NCI-H345 treated with DMSO at 0.1 percent for 48 hours (cell line): ENCODE results near the gene PPP2R5C.

Source experiments
- DNase-seq: peaks from one replicate; lab custom pipeline; 2025; ENCODE audit not compliant: unreplicated experiment; lab: John Stamatoyannopoulos, UW

The PPP2R5C gene

DNA sequence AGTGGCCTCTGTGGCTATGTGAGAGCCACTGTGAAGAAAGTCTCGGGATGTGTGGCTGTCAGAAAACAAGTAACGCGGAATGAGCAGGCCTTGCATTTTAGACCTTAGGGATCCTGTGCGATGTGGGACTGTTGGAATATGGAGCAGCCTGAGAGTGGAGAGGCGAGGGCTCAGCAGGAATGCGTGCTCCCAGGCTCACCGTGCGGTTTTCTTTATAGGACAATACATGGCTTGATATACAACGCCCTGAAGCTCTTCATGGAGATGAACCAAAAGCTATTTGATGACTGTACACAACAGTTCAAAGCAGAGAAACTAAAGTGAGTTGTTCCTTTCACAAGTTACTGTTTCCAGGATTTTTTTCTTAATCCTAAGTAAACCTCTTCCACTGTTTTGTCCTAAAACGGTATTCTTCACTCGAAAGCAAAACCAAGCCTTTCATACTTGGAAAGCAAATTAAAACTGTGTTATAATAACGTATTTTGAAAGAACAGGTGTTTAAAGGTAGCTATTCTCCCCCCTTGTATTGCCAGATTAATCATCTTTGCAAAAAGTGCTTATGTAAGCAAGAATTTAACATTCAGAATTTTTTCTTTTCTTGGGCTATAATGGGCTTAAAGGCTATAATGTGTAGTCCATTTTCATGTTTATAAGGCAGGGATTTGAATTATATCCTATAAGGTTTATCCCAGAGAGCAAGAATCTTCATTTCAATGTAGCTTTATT lies 148.0 kb downstream of the PPP2R5C start:
- DNase-seq, result no peak

DNA sequence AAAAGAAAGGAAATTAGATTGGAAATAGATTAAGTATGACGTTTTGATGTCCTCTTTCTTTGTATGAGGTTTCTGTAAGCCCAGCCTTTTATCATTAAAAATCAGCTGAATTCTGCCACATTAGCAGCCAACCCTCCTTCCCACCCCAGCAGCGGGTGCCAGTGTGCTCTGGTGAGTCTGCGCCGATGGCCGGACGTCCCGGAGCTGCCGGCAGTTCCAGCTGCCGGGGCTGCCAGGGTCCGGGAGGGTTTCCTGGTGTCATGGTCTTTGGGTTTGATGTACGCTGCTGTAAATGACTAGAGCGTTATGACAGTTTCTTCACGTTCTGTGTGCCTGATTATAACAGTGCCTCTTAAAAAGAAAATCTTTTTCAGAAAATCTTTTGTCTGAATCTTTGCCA lies 151.3 kb downstream of the PPP2R5C start:
- no peak for DNase-seq

DNA sequence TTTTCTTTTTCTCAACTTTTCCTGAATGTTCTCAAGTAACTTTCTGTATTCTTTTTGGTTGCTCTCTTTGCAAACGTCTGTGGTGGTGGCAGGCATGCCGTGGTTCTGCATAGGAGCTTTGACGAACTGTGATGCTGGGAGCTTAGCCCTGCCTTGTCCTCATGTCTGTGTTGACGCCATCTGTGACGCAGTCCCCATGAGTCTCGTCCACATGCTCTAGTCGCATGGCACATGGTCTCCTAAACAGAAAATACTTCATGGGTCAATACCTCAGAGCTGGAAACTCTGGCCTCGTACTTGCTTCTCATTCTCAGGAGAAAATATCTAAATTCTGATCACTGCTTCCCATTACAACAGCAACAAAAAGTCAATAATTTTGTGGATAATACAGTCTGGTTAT lies 152.6 kb downstream of the PPP2R5C start:
- no peak for DNase-seq

DNA sequence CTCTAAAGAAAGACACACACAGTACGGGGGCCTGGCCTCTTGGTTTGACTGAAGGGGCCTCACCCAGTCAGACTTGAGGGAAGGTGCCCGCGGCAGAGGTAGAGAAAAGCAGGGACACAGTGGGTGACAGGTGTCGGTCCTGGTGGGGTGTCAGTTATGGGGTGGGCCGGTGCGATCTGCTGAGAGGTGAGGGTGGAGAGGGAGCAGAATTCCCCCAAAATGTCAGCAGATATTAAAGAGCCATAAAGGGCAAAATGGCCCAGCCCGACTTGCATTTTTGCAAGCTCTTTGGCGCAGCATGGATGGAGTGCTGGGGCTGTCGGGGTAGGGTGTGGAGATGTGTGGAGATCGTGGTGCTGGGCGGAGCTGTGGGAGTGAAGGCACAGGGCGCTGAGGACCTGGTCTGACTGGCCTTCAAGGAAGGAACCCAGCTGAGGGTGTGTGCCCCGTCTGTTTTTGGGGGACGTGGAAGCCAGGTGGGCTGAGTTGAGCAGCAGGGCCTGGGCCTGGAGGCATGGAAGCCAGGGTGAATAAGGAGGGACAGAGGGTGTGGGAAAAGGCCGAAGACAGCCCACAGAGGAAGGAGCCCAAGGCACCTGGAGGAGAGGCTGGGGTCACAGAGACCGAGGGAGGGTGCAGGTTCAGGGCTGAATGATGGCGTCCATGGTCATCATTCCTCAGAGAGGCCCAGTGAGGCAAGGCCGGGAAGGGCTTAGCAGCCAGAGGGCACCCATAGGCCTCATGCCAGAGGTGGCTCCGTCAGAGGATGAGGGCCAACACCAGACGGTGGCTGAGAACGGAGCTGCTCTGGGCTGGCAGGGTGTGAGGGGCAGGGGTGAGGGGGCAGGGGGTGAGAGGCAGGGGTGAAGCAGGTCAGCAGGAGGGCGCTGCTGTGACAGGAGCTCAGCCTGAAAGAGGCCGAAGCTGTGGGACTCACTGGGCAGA lies 154.6 kb downstream of the PPP2R5C start:
- DNase-seq, result no peak

DNA sequence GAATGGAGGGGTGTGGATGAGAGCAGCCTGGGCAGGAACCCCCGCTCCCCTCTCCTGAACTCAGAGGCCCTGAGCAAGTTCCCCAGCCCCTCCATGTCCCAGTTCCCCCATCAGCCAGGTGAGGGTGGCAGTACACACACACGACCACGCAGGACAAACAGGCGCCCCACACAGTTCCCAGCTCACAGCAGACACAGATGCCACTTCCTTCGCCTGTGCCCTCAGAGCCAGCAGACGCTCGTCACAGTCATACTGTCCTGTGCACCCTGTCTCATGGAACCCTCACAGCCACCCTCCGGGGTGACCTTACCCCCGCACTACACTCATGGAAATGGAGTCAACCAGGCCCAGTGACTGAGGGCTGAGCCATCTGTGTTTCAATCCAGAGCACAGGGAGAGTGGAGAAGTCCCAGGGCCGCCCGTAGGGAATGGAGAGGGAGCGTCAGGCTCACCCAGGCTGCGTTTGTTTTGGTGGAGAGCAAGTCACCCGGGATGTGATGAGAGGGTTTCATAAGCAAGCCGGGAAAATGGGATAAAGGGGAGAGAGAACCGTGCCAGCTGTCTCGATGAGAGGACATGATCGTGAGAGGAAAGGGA lies 155.4 kb downstream of the PPP2R5C start:
- DNase-seq, result no peak

DNA sequence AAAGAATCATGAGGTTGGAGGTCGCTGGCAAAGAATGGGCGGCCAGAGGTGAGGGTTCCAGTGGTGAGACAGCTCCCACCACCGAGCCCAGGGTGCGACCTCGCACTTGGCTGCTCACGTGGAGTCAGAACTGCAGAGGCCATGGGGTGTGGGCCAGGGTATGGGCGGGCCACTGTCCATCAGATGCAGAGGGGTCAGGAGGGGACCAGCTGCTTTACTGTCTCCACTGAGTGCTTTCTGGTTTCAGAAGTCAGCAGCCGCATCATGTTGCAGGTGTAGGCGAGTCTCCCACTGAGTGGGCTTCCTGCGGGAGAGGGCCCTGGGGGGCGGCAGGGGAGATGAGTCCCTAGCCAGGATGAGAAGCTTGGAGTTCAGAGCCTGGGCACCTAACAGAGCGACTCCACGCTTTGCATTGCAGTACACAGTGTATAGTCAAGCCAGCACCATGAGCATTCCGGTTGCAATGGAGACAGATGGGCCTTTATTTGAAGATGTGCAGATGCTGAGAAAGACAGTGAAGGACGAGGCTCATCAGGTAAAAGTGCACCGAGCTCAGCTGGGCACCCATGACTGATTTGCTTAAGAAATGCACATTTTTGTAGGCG lies 156.0 kb downstream of the PPP2R5C start:
- DNase-seq, result no peak

DNA sequence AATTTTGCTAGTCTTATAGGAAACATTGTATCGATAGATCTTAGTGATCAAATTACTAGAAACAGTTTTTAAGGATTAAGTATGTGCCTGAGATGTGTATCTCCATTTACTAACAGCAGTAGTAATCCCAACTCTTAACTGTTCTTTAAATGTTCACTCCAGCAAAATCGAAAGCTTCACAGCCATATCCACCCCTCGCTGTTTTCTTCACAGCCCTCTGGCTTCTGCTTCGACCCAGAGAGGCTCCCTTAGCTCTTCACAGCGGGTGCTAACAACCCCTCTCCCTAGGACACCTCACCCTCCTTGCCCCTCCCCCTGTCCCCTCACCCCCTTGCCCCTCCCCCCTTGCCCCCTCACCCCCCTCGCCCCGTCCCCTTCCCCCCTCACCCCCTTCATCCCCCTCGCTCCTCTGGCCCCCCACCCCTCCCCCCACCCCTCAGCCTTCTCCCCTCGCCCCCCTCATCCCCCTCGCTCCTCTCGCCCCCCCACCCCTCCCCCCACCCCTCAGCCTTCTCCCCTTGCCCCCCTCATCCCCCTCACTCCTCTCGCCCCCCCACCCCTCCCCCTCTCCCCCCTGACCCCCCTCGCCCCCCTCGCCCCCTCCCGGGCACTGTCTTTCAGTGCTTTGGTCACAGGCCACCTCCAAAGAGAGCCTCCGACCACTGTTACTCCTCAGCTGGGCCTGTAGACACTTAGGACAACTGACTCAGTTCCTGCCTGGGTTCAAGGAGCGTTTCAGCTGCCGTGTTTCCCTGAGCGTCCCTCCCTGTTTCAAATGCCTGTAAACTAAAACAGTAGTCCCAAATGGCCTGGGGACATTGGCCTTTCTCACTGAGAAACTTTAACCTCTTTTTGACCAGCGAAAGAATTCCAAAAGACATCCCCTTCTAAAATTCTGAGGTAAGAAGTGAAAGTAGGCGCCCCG lies 156.8 kb downstream of the PPP2R5C start:
- no peak for DNase-seq

DNA sequence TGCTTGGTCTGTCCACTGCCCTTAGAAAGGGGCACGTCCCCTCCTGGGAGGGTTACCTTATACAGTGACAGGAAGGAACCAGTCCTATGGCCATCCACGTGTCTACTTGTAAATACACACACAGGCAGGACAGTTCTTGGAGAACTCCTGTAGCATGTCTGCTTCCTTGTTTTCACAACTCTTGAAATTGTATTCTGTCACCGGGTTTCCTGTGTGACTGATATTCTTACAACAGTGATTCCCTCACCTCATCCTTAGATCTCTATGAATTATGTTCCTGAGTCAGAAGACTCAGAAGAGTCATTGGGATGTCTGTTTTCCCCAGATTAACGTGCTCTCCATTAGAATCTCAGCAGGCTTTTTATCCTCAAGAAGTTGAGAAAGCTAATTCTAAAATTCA lies 158.8 kb downstream of the PPP2R5C start:
- DNase-seq, result no peak

DNA sequence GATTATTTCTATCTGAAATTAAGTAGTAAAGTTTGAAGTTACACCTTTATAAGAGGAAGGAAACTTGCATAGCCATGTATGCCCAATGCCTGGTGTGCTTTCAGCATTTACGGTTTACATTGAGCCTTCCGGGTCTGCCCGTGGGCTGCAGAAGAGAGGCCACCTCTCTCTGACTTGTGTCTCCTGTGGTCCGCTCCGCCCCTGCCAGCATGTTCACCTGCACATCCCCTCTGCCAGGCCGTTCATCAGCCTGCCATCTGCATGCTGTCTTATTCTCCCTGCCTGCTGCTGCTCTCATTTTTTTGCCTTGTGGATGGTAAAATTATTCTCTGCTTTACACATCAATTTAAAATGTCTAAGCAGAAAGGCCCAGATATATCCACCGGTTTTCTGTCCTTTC lies 161.4 kb downstream of the PPP2R5C start:
- no peak for DNase-seq

DNA sequence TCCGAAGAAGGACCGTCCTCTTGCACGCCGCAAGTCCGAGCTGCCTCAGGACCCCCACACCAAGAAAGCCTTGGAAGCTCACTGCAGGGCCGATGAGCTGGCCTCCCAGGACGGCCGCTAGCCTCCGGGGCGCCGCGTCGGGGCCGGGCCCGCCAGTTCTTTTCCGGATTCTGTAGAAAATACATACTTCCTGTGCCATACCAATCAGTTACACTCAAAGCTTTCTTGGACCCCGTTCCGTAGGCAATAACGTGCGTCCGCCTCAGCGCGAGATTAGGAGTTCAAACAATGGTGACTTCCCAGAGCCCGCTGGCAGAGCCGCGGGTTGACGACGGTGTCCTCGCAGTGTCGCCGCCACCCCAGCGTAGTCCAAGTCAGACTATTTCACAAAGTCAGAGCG lies 163.6 kb downstream of the PPP2R5C start:
- no peak for DNase-seq

DNA sequence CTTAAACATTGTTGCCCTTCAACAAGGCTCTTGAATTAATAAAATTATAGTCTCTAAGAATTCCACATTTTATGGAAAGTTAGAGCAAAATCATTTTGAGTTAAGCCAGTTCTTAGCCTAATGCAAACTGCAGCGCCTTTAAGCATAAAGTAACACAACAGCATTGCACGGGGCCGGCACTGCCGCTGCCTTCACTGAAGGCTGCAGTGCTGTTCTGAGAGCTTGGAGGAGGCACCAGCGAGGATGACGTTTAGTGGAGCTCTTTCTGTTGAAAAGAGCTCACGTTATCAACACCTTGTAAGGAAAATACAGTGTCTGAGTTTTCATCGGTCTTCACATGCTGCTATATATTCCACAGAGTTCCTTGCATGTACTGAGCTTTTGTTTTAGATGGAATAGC lies 164.6 kb downstream of the PPP2R5C start:
- no peak for DNase-seq

DNA sequence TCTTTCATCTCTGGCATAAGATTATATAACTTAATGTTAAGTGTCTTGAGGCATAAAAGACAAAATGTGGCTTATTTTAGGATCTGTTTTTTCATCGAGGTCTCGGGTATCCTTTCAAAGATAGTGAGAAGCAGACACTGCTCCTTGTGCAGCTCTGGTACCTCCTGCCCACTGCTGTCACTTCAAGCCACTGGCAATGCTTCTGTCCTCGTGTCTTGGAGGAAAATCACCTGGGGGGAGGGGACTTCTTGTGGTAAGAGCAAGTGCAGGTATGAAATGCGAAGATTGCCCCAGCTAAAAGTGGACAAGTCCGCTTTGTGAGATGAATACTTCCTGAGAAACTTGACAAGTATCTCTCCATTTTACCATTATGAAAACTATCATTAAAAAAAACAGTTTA lies 165.1 kb downstream of the PPP2R5C start:
- no peak for DNase-seq

DNA sequence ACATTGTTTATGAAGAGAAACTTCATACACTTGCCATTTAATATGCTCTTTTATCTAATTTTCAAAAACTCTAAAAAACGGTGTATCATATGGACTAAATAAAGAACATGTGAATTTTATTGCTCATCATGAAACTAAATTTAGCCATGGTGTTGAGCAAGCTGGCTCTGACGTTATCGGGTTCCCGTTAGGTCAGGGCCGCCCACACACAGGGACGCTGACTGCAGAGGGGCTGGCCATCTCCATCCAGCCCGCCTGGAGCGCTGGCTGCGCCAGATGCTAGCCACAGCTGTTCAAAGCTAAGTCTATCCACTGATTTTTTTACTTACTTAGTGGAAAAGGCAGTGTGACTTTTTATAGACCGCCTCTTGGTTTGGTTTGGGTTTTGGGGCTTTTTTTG lies 166.3 kb downstream of the PPP2R5C start:
- DNase-seq, result no peak

DNA sequence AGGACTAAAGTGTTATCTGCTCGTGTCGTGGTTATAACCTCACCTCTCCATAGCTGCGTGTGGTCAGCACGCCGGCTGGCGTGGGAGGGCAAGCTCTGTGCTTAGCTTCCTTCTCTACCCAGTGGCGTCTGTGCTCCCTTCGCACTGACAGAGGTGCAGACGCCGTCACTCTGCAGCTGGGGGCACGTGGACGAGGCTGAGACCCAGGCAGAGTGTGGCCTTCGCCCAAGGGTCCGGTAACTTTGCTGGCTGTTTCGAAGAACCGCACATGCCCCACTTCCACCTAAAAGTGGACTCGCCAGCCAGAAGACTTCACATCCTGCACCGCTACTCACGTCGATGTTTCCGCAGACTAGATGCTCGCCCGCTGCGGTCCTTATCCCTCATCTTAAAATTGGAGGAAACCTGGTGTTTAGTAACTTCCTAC lies 166.9 kb downstream of the PPP2R5C start:
- no peak for DNase-seq

DNA sequence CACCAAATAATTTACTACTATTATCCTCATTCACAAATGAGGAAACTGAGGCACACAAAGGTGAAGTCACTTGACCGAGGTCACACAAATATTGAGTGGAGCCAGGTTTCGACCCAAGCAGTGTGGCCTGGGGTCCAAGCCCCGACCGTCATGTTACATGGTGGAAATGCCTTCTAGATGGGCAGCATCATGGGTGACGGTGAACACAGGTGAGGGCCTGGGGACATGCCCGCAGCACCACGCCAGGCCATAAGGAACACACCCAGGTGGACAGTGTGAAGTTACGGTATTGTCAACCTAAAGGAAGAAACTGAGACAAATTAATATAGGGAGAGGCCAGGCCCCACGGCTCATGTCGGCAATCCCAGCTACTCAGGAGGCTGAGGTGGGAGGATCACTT lies 167.6 kb downstream of the PPP2R5C start:
- no peak for DNase-seq

DNA sequence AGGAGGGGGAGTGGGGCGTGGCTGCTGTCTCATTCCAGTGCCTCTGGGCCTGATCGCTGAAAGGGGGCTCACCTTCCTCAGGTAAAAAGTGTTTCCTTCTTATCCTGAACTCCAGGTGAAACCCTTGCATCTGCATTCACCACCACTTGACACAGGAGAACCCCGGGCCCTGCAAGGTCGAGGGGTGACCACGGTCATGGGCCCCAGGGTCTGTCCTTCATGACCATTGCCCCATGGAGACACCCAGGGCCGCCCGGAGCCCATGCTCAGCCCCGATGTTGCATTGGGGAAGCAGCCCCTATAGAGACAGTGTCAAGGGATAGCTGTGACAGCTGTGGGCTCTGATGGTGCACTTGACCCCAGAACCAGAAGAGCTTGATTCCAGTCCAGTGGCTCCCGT lies 168.4 kb downstream of the PPP2R5C start:
- no peak for DNase-seq

DNA sequence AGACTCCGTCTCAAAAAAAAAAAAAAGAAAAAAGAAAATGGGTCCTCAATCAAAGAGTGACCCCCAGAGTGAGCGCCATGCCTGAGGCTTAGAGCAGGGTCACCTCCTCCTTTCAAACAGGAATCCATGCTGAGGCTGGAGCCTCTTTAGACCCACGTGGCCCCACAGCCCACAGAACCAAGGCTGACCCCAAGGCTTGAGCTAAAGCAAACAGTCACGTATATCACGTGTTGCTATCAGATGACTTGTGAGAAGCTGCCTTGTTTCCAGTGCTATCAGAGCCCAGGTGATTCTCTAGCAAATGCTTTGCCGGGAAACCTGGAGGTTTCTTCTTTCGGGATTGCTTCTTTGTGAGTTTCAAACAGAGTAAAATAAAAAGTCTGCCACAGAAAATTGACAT lies 171.2 kb downstream of the PPP2R5C start:
- no peak for DNase-seq

DNA sequence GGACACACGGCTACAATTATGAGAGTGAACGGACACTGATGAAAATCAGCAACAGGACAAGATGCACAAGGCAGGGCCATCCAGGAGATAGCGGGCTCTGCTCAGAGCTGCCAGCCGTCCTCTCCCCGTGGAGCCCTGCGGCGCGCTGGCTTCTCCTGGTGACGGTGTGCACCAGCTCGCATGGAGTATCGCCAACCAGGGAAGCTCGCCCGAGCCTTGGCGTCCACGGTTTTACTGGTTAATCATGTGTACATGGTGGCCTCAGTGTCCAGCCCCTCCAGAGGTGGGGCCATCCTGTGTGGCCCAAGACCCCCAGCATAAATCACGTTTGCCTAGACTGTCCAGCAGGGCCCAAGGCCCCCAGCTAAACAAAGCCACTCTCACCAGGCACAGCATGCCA lies 171.7 kb downstream of the PPP2R5C start:
- DNase-seq, result no peak

DNA sequence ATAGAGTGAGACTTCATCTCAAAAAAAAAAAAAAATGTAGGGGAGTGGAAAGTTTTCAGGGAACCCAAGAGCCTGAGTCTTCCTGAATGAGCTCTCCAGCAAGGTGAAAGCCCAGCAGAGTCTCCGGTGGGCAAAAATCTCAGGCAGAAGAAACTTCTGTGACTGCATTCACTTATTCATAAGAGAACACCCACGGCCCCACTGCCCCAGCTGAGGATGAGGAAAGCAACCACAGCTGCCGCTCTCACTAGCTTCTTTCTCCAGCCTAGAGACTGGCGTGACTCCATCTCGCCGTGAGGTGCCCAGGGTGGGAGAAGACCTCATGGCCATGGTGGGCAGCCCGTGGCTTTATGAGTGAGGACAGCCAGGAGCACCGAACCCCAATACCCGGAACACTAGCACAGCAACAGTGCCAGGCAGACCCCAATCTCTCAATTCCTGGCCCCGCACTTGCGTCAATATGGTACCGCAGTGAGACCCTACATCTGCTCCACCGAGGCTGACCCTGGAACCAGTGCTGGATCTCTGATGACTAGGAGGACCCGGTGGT lies 173.2 kb downstream of the PPP2R5C start:
- DNase-seq, result no peak
